Esophagus squamous epithelium (tissue), 4 donors: Measurements from ENCODE around the gene ADPRM.

Experiments
- POLR2A ChIP-seq, 4 donors: fragments of 450-650 bp; IDR thresholded peaks; one replicate each; pipeline ENCODE4 v1.6.1; 2017; ENCODE audit warnings: antibody characterized with exemption in 4 of 4, mild to moderate bottlenecking in 4 of 4, moderate library complexity in 3 of 4
- TF ChIP-seq, protein P1 (sequence below), 6 experiments: fragments of 450-650 bp in 4 of 6; fragments of 200-600 bp in 2 of 6; sonication (generic) in 2 of 6; IDR thresholded peaks; one replicate each; pipeline ENCODE4 v1.5.1; 2016 to 2019; ENCODE audit warnings: antibody characterized with exemption in 6 of 6, mild to moderate bottlenecking in 4 of 6, moderate library complexity in 4 of 6

DNA sequence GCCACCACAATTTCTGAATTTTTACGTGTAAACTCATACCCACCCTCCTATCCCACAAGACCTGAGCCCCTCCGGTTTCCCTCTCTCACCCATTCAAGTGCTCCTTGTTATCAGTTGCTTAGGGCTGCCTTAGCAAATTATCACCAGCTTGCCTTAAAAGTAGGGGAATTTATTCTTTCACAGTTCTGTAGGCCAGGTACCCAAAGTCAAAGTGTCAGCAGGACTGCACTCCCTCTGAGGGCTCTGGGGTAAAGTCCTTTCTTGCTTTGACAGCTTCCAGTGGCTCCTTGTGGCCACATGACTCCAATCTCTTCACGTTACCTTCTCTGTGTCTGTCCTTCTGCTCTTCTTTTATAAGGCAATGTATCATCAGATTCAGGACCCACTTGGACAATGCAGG is 40.3 kb downstream of the ADPRM start:
- TF ChIP-seq, protein P1, sequence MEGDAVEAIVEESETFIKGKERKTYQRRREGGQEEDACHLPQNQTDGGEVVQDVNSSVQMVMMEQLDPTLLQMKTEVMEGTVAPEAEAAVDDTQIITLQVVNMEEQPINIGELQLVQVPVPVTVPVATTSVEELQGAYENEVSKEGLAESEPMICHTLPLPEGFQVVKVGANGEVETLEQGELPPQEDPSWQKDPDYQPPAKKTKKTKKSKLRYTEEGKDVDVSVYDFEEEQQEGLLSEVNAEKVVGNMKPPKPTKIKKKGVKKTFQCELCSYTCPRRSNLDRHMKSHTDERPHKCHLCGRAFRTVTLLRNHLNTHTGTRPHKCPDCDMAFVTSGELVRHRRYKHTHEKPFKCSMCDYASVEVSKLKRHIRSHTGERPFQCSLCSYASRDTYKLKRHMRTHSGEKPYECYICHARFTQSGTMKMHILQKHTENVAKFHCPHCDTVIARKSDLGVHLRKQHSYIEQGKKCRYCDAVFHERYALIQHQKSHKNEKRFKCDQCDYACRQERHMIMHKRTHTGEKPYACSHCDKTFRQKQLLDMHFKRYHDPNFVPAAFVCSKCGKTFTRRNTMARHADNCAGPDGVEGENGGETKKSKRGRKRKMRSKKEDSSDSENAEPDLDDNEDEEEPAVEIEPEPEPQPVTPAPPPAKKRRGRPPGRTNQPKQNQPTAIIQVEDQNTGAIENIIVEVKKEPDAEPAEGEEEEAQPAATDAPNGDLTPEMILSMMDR (IDR thresholded peaks at IDR 0.05) = no peak
- no peak for TF ChIP-seq POLR2A (IDR thresholded peaks at IDR 0.05)
